ENCODE results near the gene TRPM2. TPM values are rescaled to one million over a fixed set of nuclear protein-coding genes. Genes with fewer than 3 reads are reported as not detected.

The TRPM2 gene
- total RNA-seq, 1 experiment from 2014 or later, result 11.0 TPM

DNA sequence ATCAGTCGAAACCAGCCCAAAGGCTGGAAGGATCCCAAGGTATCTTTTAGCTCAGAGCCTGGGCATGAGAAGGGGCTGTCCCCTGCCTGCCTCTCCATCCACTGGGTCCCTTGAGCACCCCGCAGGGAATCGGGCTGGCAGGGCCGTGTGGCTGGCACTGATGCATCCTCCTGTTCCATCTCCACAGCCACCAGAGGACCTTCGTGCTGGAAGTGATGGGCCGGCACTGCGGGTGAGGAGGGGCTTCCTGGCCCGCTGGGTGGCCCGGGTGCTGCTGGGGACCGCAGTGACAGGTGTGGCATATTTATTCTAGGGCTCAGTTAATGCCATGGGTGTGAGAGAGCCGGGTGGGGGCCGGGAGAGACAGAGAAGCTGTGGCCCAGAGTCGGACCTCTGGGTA is 40.0 kb upstream of the TRPM2 start:
- H3K4me1 Mint-ChIP-seq (ENCODE audit: insufficient read depth, unreplicated experiment), result no peaks in the 10 kb centered on the region
- BruUV-seq (replicated peaks), result no TSS peak
- H3K9me3 Mint-ChIP-seq (ENCODE audit: unreplicated experiment), result no peaks in the 10 kb centered on the region
- H3K36me3 Mint-ChIP-seq (ENCODE audit: insufficient read depth, unreplicated experiment), result peaks cover 13% of the 10 kb centered on the region
- H3K27me3 Mint-ChIP-seq (ENCODE audit: insufficient read depth, unreplicated experiment), result no peaks in the 10 kb centered on the region
- ChIA-PET CTCF (interaction anchor here (1.9 kb wide), 1 partner anchor 9 kb away, joined by 6 read pairs; no protein-coding TSS in a partner anchor), POLR2A (no interaction called here)
- intact Hi-C loops (cut with micrococcal nuclease), result no loop called here
- DNase-seq (ENCODE audit: unreplicated experiment), result no peak
- H3K27ac Mint-ChIP-seq (ENCODE audit: low read depth, unreplicated experiment), result no peak overlapping the region
- no peak overlapping the region for H3K4me3 Mint-ChIP-seq (ENCODE audit: unreplicated experiment)
- TF ChIP-seq, protein P1, sequence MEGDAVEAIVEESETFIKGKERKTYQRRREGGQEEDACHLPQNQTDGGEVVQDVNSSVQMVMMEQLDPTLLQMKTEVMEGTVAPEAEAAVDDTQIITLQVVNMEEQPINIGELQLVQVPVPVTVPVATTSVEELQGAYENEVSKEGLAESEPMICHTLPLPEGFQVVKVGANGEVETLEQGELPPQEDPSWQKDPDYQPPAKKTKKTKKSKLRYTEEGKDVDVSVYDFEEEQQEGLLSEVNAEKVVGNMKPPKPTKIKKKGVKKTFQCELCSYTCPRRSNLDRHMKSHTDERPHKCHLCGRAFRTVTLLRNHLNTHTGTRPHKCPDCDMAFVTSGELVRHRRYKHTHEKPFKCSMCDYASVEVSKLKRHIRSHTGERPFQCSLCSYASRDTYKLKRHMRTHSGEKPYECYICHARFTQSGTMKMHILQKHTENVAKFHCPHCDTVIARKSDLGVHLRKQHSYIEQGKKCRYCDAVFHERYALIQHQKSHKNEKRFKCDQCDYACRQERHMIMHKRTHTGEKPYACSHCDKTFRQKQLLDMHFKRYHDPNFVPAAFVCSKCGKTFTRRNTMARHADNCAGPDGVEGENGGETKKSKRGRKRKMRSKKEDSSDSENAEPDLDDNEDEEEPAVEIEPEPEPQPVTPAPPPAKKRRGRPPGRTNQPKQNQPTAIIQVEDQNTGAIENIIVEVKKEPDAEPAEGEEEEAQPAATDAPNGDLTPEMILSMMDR (IDR thresholded peaks at IDR 0.05; ENCODE audit: unreplicated experiment), result no peak

DNA sequence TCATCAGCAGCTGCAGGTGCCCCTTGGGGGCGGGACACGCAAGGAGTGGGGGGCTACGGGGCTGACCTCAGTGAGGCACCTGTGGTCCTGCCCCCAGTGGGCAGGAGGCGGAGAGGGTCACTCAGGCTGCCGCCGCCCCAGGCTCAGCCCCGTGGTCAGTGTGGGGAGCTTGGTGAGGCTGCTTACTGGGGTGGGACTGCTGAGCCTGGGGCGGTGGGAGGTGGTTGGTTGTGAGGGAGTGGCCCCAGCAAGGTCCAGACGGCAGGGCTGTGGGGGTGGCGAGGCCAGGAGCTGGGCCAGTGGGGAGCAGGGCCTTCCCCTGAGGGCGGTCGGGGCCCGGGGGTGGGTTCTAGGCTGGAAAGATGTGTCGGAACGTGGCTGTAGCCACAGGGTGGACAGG is 39.3 kb upstream of the TRPM2 start:
- ChIA-PET POLR2A (interaction anchor here (0.5 kb wide), 1 partner anchor 25 kb away, joined by 3 read pairs; the partner anchor contains the start of gene CFAP410), CTCF (interaction anchor here (0.6 to 1.9 kb wide), 2 partner anchors 10 to 803 kb away, joined by 3 to 6 read pairs; no protein-coding TSS in a partner anchor)
- Mint-ChIP-seq H3K4me1 (ENCODE audit: insufficient read depth, unreplicated experiment) (no peaks in the 10 kb centered on the region), H3K27me3 (ENCODE audit: insufficient read depth, unreplicated experiment) (no peaks in the 10 kb centered on the region), H3K27ac (ENCODE audit: low read depth, unreplicated experiment) (no peak overlapping the region), H3K4me3 (ENCODE audit: unreplicated experiment) (no peak overlapping the region), H3K36me3 (ENCODE audit: insufficient read depth, unreplicated experiment) (peaks cover 13% of the 10 kb centered on the region), H3K9me3 (ENCODE audit: unreplicated experiment) (no peaks in the 10 kb centered on the region)
- TF ChIP-seq, protein P1 (IDR thresholded peaks at IDR 0.05; ENCODE audit: unreplicated experiment), result no peak
- no peak for DNase-seq (ENCODE audit: unreplicated experiment)
- intact Hi-C loops (cut with micrococcal nuclease), result no loop called here
- BruUV-seq (replicated peaks), result no TSS peak

DNA sequence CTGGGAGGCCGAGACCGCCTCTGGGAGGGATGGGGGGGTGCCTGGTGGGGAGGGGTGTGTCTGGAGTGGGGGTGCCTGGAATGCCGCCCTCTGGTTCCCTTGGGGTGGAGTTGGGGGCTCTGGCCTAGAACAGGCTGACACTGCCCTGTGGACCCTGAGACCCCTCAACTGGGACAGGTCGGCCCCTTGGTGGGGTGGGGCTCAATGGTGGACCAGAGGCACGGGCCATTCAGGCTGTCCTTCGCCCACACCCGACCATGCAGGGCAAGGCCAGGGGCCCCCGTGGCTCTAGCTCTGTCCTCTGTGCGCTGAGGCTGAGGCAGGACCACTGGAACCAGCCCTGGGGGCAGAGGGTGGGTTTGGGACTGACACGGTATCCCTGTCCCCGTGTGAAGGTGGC is 38.9 kb upstream of the TRPM2 start:
- Mint-ChIP-seq H3K27ac (ENCODE audit: low read depth, unreplicated experiment) (no peak overlapping the region), H3K27me3 (ENCODE audit: insufficient read depth, unreplicated experiment) (no peaks in the 10 kb centered on the region), H3K4me3 (ENCODE audit: unreplicated experiment) (no peak overlapping the region), H3K9me3 (ENCODE audit: unreplicated experiment) (no peaks in the 10 kb centered on the region), H3K4me1 (ENCODE audit: insufficient read depth, unreplicated experiment) (no peaks in the 10 kb centered on the region), H3K36me3 (ENCODE audit: insufficient read depth, unreplicated experiment) (peaks cover 13% of the 10 kb centered on the region)
- TF ChIP-seq, protein P1 (IDR thresholded peaks at IDR 0.05; ENCODE audit: unreplicated experiment), result no peak
- CTCF ChIA-PET, result interaction anchor here (0.6 kb wide), 1 partner anchor 803 kb away, joined by 3 read pairs; no protein-coding TSS in a partner anchor
- no peak for DNase-seq (ENCODE audit: unreplicated experiment)
- BruUV-seq (replicated peaks), result no TSS peak
- intact Hi-C loops (cut with micrococcal nuclease), result no loop called here
- POLR2A ChIA-PET, result interaction anchor here (0.5 kb wide), 1 partner anchor 24 kb away, joined by 3 read pairs; the partner anchor contains the start of gene CFAP410

DNA sequence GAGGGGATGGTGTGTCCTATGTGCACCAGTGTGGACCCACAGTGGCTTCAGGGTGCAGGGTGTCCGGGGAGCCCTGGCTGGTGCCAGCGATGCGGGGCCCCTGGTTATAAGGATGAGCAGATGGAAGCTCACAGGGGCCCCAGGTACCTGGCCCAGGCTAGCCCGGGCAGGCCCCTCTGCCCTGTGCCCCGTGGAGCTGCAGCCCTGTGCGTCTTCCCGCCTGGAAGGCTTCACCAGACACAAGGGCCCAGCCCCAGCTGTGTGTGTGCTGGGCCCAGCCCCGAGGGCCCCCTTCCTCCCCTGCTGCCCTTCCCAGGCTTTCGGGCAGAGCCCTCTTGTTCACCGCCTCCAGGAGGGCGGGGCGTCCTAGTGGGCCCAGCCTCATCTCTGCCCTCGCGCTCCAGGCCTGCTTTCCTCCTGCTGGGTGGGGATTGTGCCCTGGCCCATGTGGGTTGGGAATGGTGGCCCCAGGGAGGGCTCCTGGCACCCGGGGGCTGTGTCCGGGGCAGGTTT is 37.7 kb upstream of the TRPM2 start:
- no peak overlapping the region for H3K4me3 Mint-ChIP-seq (ENCODE audit: unreplicated experiment)
- no TSS peak for BruUV-seq (replicated peaks)
- peaks cover 19% of the 10 kb centered on the region for H3K36me3 Mint-ChIP-seq (ENCODE audit: insufficient read depth, unreplicated experiment)
- H3K27me3 Mint-ChIP-seq (ENCODE audit: insufficient read depth, unreplicated experiment), result no peaks in the 10 kb centered on the region
- H3K4me1 Mint-ChIP-seq (ENCODE audit: insufficient read depth, unreplicated experiment), result no peaks in the 10 kb centered on the region
- no peaks in the 10 kb centered on the region for H3K9me3 Mint-ChIP-seq (ENCODE audit: unreplicated experiment)
- intact Hi-C loops (cut with micrococcal nuclease), result no loop called here
- no peak overlapping the region for H3K27ac Mint-ChIP-seq (ENCODE audit: low read depth, unreplicated experiment)
- CTCF ChIA-PET, result no interaction called here
- TF ChIP-seq, protein P1 (IDR thresholded peaks at IDR 0.05; ENCODE audit: unreplicated experiment), result no peak
- DNase-seq (ENCODE audit: unreplicated experiment), result no peak
- POLR2A ChIA-PET, result interaction anchor here (0.7 kb wide), 1 partner anchor 7 kb away, joined by 3 read pairs; no protein-coding TSS in a partner anchor

Data from MCF 10A (cell line).